ENCODE data around the gene GAN.

Gene GAN

GRCh38 chr16:81399909-81400308 is 85.1 kb downstream of the GAN start:
- DNase-seq, result no peak
- Histone ChIP-seq H3K27ac (ENCODE audit: low read length) (no peak overlapping the region), H3K4me3 (ENCODE audit: low read length) (no peak overlapping the region), H3K4me2 (ENCODE audit: low read depth, low read length) (no peak overlapping the region), H3K4me1 (ENCODE audit: low read length) (no peaks in the 10 kb centered on the region), H3K9ac (ENCODE audit: low read length) (no peak overlapping the region), H3F3A (ENCODE audit: insufficient read depth, low read length) (no peaks in the 10 kb centered on the region), H3K36me3 (replicated peaks; ENCODE audit: insufficient read depth, low read length) (no peaks in the 10 kb centered on the region), H3K9me3 (replicated peaks; ENCODE audit: insufficient read depth, low read length) (no peaks in the 10 kb centered on the region), H4K20me1 (ENCODE audit: insufficient read depth, low read length) (no peaks in the 10 kb centered on the region), H2AFZ (ENCODE audit: low read length) (no peak overlapping the region), H3K27me3 (replicated peaks; ENCODE audit: insufficient read depth, low read length) (no peaks in the 10 kb centered on the region), H3K9me2 (replicated peaks; ENCODE audit: insufficient read depth, low read length) (no peaks in the 10 kb centered on the region), H3K79me2 (ENCODE audit: low read length) (no peaks in the 10 kb centered on the region)
- TF ChIP-seq EZH2 (optimal IDR thresholded peaks at IDR 0.05; ENCODE audit: low read depth, low read length) (no peak), CTCF (IDR thresholded peaks at IDR 0.05; ENCODE audit: low read length) (no peak), EZH2phosphoT487 (IDR thresholded peaks at IDR 0.05; ENCODE audit: low read length) (no peak)

- Histone ChIP-seq H3K4me3 (ENCODE audit: low read length) (no peak overlapping the region), H3K9ac (ENCODE audit: low read length) (no peak overlapping the region), H3F3A (ENCODE audit: insufficient read depth, low read length) (no peaks in the 10 kb centered on the region), H3K27ac (ENCODE audit: low read length) (no peak overlapping the region), H3K9me3 (replicated peaks; ENCODE audit: insufficient read depth, low read length) (no peaks in the 10 kb centered on the region), H3K9me2 (replicated peaks; ENCODE audit: insufficient read depth, low read length) (no peaks in the 10 kb centered on the region), H3K27me3 (replicated peaks; ENCODE audit: insufficient read depth, low read length) (no peaks in the 10 kb centered on the region), H2AFZ (ENCODE audit: low read length) (no peak overlapping the region), H3K4me1 (ENCODE audit: low read length) (no peaks in the 10 kb centered on the region), H3K79me2 (ENCODE audit: low read length) (no peaks in the 10 kb centered on the region), H4K20me1 (ENCODE audit: insufficient read depth, low read length) (no peaks in the 10 kb centered on the region), H3K36me3 (replicated peaks; ENCODE audit: insufficient read depth, low read length) (no peaks in the 10 kb centered on the region), H3K4me2 (ENCODE audit: low read depth, low read length) (no peak overlapping the region)
- DNase-seq, result no peak
- no peak for TF ChIP-seq EZH2 (optimal IDR thresholded peaks at IDR 0.05; ENCODE audit: low read depth, low read length)
- TF ChIP-seq CTCF (IDR thresholded peaks at IDR 0.05; ENCODE audit: low read length), result no peak
- no peak for TF ChIP-seq EZH2phosphoT487 (IDR thresholded peaks at IDR 0.05; ENCODE audit: low read length)
Observed at GRCh38 chr16:81401035-81401950, 86.5 kb downstream of the GAN start.

GRCh38 chr16:81403208-81403600 is 88.4 kb downstream of the GAN start:
- H3K9me2 ChIP-seq (replicated peaks; ENCODE audit: insufficient read depth, low read length), result no peaks in the 10 kb centered on the region
- no peaks in the 10 kb centered on the region for H3K79me2 ChIP-seq (ENCODE audit: low read length)
- H3K4me2 ChIP-seq (ENCODE audit: low read depth, low read length), result peak overlapping the region; percentile 68; the same call in 1 of the 2 replicates
- H3K27me3 ChIP-seq (replicated peaks; ENCODE audit: insufficient read depth, low read length), result no peaks in the 10 kb centered on the region
- no peak for DNase-seq
- no peaks in the 10 kb centered on the region for H3K9me3 ChIP-seq (replicated peaks; ENCODE audit: insufficient read depth, low read length)
- H3K27ac ChIP-seq (ENCODE audit: low read length), result no peak overlapping the region
- TF ChIP-seq CTCF (IDR thresholded peaks at IDR 0.05; ENCODE audit: low read length) (no peak), EZH2 (optimal IDR thresholded peaks at IDR 0.05; ENCODE audit: low read depth, low read length) (no peak), EZH2phosphoT487 (IDR thresholded peaks at IDR 0.05; ENCODE audit: low read length) (no peak)
- H3K4me3 ChIP-seq (ENCODE audit: low read length), result no peak overlapping the region
- H3F3A ChIP-seq (ENCODE audit: insufficient read depth, low read length), result no peaks in the 10 kb centered on the region
- no peak overlapping the region for H3K9ac ChIP-seq (ENCODE audit: low read length)
- H2AFZ ChIP-seq (ENCODE audit: low read length), result 0 out of 2 replicates have a peak overlapping the region, but pooled peaks have one; percentile 53
- H4K20me1 ChIP-seq (ENCODE audit: insufficient read depth, low read length), result no peaks in the 10 kb centered on the region
- no peaks in the 10 kb centered on the region for H3K4me1 ChIP-seq (ENCODE audit: low read length)
- no peaks in the 10 kb centered on the region for H3K36me3 ChIP-seq (replicated peaks; ENCODE audit: insufficient read depth, low read length)

Measured in MM.1S (cell line).